GM12878 (cell line): ENCODE measurements around the gene RPEL1. TPM values are rescaled to one million over a fixed set of nuclear protein-coding genes. Genes with fewer than 3 reads are reported as not detected.

ENCODE experiments used
- ATAC-seq: fragments of 200-7000 bp; cut with Tn5 transposase; 3 replicates; pipeline ENCODE4 v1.9.1; 2020; ENCODE audit warnings: mild to moderate bottlenecking, moderate library complexity
- BruUV-seq: library from RNA; stranded (reverse); fragments of 400-500 nt; replicated peaks from 2 replicates; lab custom pipeline; 2021; lab: Mats Ljungman, UMichigan
- CTCF ChIA-PET: fragments of 300-600 bp; sonication (Branson Sonifier 250); formaldehyde crosslinking; extraction: SDS; loops from one replicate; lab custom pipeline; 2021; ENCODE audit warnings: inconsistent platforms; lab: Yijun Ruan, JAX
- POLR2A ChIA-PET: fragments of 350-600 bp; formaldehyde crosslinking; extraction: SDS; loops from one replicate; lab custom pipeline; 2021; ENCODE audit warnings: inconsistent platforms; lab: Charles Lee
- RAD21 ChIA-PET: fragments of 300-600 bp; sonication (Branson Sonifier 250); formaldehyde crosslinking; loops from one replicate; lab custom pipeline; 2023; ENCODE audit warnings: antibody characterized with exemption; ENCODE audit not compliant: unreplicated experiment; lab: Charles Lee
- SMC1A ChIA-PET: fragments of 300-600 bp; sonication (Branson Sonifier 250); formaldehyde crosslinking; loops from one replicate; lab custom pipeline; 2023; ENCODE audit not compliant: unreplicated experiment, uncharacterized antibody; lab: Charles Lee
- DNase-seq: peaks from one replicate; pipeline ENCODE4 v3.0.0-alpha.2; 2011; ENCODE audit warnings: low read depth, low spot score
- FAIRE-seq: peaks from 3 replicates; lab custom pipeline; 2011; peaks lifted over from hg19 to GRCh38; lab: Jason Lieb, UNC
- H2AFZ ChIP-seq: 2 replicates; pipeline ENCODE4 v1.6.0; 2011; ENCODE audit warnings: low read depth, low read length, control low read depth; ENCODE audit not compliant: control insufficient read depth
- H3K27ac ChIP-seq: 2 replicates; pipeline ENCODE4 v1.5.1; 2011; ENCODE audit warnings: control low read depth; ENCODE audit not compliant: control insufficient read depth, insufficient read depth
- H3K27me3 ChIP-seq, 2 experiments: replicated peaks in 1 of 2; 2 replicates each; pipeline versions ENCODE4 v1.6.0 to v1.6.1; 2011; ENCODE audit warnings: low read length in 1 of 2; ENCODE audit not compliant: control insufficient read depth in 2 of 2, insufficient read depth in 2 of 2
- H3K36me3 ChIP-seq, 2 experiments: 2 replicates each; pipeline ENCODE4 v1.5.1; 2011; ENCODE audit warnings: low read length in 1 of 2; ENCODE audit not compliant: control insufficient read depth in 2 of 2, insufficient read depth in 2 of 2
- H3K4me1 ChIP-seq: 2 replicates; pipeline ENCODE4 v1.6.1; 2011; ENCODE audit warnings: mild to moderate bottlenecking, low read length, moderate library complexity, mixed read lengths; ENCODE audit not compliant: control insufficient read depth, insufficient read depth
- H3K4me2 ChIP-seq: 2 replicates; pipeline ENCODE4 v1.6.0; 2011; ENCODE audit warnings: control low read depth; ENCODE audit not compliant: control insufficient read depth, insufficient read depth
- H3K4me3 ChIP-seq: fragments of 200-600 bp; sonication (generic); 2 replicates; pipeline ENCODE4 v1.5.1; 2016
- H3K79me2 ChIP-seq: 2 replicates; pipeline ENCODE4 v1.6.0; 2011; ENCODE audit warnings: low read length; ENCODE audit not compliant: control insufficient read depth, insufficient read depth
- H3K9ac ChIP-seq: 2 replicates; pipeline ENCODE4 v1.8.0; 2011; ENCODE audit warnings: low read length, control low read depth, mixed read lengths; ENCODE audit not compliant: control insufficient read depth, insufficient read depth
- H3K9me3 ChIP-seq: replicated peaks from 3 replicates; pipeline ENCODE4 v1.5.1; 2011; ENCODE audit warnings: mild to moderate bottlenecking, low read length; ENCODE audit not compliant: control insufficient read depth, insufficient read depth
- H4K20me1 ChIP-seq: 2 replicates; pipeline ENCODE4 v1.6.0; 2011; ENCODE audit not compliant: control insufficient read depth, insufficient read depth
- ELK1 ChIP-seq: IDR thresholded peaks from 2 replicates; pipeline ENCODE4 v1.6.1; 2012; ENCODE audit warnings: low read depth, low read length, improper control_type of control experiment
- JUNB ChIP-seq: IDR thresholded peaks from 2 replicates; pipeline ENCODE4 v1.6.1; 2016; ENCODE audit warnings: antibody characterized with exemption, mild to moderate bottlenecking
- SP1 ChIP-seq: IDR thresholded peaks from one replicate; pipeline ENCODE4 v1.6.1; 2011; ENCODE audit warnings: low read depth, low read length
- WGBS: methylation state at CpG from one replicate; pipeline ENCODE4 v1.1.6; 2016; ENCODE audit warnings: low lambda C conversion rate; ENCODE audit not compliant: insufficient replicate concordance, insufficient coverage; ENCODE audit errors: missing lambda C conversion rate; 5-methylcytosine and 5-hydroxymethylcytosine counted together
- in situ Hi-C: fragments of 300-500 bp; cut with MboI; formaldehyde crosslinking; loops from 9 replicates; pipeline ENCODE4 v1.14.3; 2018; ENCODE audit warnings: mixed read lengths
- intact Hi-C: fragments of 100-400 bp; cut with micrococcal nuclease; formaldehyde crosslinking; loops from one replicate; pipeline ENCODE4 v1.14.2; 2022; ENCODE audit not compliant: unreplicated experiment
- polyA plus RNA-seq, 11 experiments: library from polyadenylated mRNA; depleted of rRNA in 4 of 11; unstranded in 6 of 11; stranded (reverse) in 5 of 11; fragments of >200 nt; fragmentation: Nextera tagmentation in 4 of 11; fragmentation: Illumina TruSeq in 1 of 11; extraction: Ambion mirVana in 4 of 11; extraction: Trizol in 1 of 11; gene quantifications; 1 replicate in 1 of 11; 2 replicates in 10 of 11; pipeline versions ENCODE4 v1.2.1 to v1.2.3, GENCODE V29; 2011 to 2016; ENCODE audit warnings: inconsistent platforms in 2 of 11, missing spikeins in 2 of 11, low read depth in 1 of 11
- total RNA-seq, 4 experiments: library from RNA; depleted of rRNA in 3 of 4; stranded (reverse); fragments of >200 nt in 3 of 4; fragmentation: Illumina TruSeq in 1 of 4; extraction: Trizol in 1 of 4; gene quantifications; 2 replicates each; pipeline versions ENCODE4 v1.2.1 to v1.2.3, GENCODE V29; 2013 to 2021
- TF ChIP-seq, protein P1 (sequence below): fragments of 450-650 bp; IDR thresholded peaks from 2 replicates; pipeline ENCODE4 v1.6.1; 2017; ENCODE audit warnings: borderline replicate concordance

Gene RPEL1
- total and polyA plus RNA-seq, 10 of the 15 experiments (the other 5 are each of a cell fraction or from before 2014, with no cell fraction given) = 0.04 to 0.08 (median 0.06) TPM; not detected in 6

DNA sequence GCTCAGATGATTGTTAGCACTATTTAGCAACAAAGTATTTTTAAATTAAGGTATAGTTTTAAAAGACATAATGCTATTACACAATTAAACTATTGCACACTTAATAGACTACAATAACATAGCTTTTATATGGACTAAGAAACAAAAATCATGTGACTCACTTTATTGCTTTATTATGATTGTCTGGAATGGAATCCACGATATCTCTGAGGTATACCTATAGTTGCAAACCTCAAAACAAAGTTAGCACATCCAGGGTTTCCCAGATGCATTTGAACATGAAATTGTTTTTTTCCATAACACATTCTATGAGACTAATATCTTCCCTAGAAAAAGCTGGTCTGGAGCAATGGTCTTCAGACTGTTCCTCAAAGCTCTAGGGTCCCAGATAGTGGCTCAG, 18.3 kb upstream of the RPEL1 start:
- ChIA-PET RAD21 (interaction anchor here (0.9 kb wide), 1 partner anchor 116 kb away, joined by 3 read pairs; no protein-coding TSS in a partner anchor), CTCF (interaction anchor here (1.1 to 2.0 kb wide), 4 partner anchors 11 to 392 kb away, joined by 3 to 7 read pairs (median 4); no protein-coding TSS in a partner anchor), POLR2A (no interaction called here), SMC1A (interaction anchor here (0.6 to 1.0 kb wide), 4 partner anchors 12 to 36 kb away, joined by 3 to 4 read pairs (median 3); no protein-coding TSS in a partner anchor)
- no peaks in the 10 kb centered on the region for H4K20me1 ChIP-seq
- no peak overlapping the region for H3K4me2 ChIP-seq
- no peak overlapping the region for H3K27ac ChIP-seq
- H3K9me3 ChIP-seq = peaks cover 2% of the 10 kb centered on the region; the same call in 1 of the 3 replicates
- no TSS peak for BruUV-seq
- TF ChIP-seq ELK1 (no peak), SP1 (no peak), JUNB (no peak)
- TF ChIP-seq, protein P1, sequence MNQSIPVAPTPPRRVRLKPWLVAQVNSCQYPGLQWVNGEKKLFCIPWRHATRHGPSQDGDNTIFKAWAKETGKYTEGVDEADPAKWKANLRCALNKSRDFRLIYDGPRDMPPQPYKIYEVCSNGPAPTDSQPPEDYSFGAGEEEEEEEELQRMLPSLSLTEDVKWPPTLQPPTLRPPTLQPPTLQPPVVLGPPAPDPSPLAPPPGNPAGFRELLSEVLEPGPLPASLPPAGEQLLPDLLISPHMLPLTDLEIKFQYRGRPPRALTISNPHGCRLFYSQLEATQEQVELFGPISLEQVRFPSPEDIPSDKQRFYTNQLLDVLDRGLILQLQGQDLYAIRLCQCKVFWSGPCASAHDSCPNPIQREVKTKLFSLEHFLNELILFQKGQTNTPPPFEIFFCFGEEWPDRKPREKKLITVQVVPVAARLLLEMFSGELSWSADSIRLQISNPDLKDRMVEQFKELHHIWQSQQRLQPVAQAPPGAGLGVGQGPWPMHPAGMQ = no peak
- H2AFZ ChIP-seq = no peak overlapping the region
- H3K9ac ChIP-seq = no peak overlapping the region
- H3K27me3 ChIP-seq = no peaks in the 10 kb centered on the region
- intact Hi-C loops = no loop called here
- DNase-seq (no peak), ATAC-seq (no peak), FAIRE-seq (no peak)
- H3K4me1 ChIP-seq = no peaks in the 10 kb centered on the region
- no peaks in the 10 kb centered on the region for H3K36me3 ChIP-seq
- WGBS = 0% methylated on average over 1 of the region's 1 CpG
- in situ Hi-C loops = no loop called here
- no peak overlapping the region for H3K4me3 ChIP-seq
- no peaks in the 10 kb centered on the region for H3K79me2 ChIP-seq
